HEK293 (cell line): ENCODE measurements around the gene MED17.

Experiments
- ATF2 ChIP-seq: fragments of 450-650 bp; formaldehyde crosslinking; IDR thresholded peaks from 2 replicates; pipeline ENCODE4 v1.5.1; 2016; ENCODE audit warnings: missing biosample characterization, missing genetic modification characterization, low read depth
- GLI4 ChIP-seq: fragments of 450-650 bp; formaldehyde crosslinking; IDR thresholded peaks from 2 replicates; pipeline ENCODE4 v1.5.1; 2016; ENCODE audit warnings: missing biosample characterization, missing genetic modification characterization
- GLIS1 ChIP-seq: fragments of 450-650 bp; formaldehyde crosslinking; IDR thresholded peaks from 2 replicates; pipeline ENCODE4 v1.5.1; 2016; ENCODE audit warnings: missing biosample characterization, missing genetic modification characterization
- KLF10 ChIP-seq: fragments of 450-650 bp; IDR thresholded peaks from 2 replicates; pipeline ENCODE4 v1.5.1; 2018; ENCODE audit warnings: missing biosample characterization, mild to moderate bottlenecking, missing genetic modification characterization
- PBX3 ChIP-seq: sonication (generic); formaldehyde crosslinking; IDR thresholded peaks from 2 replicates; pipeline ENCODE4 v1.8.1; 2022; ENCODE audit warnings: mild to moderate bottlenecking, moderate library complexity, missing genetic modification reagents
- REPIN1 ChIP-seq: fragments of 450-650 bp; formaldehyde crosslinking; IDR thresholded peaks from 2 replicates; pipeline ENCODE4 v1.5.1; 2017; ENCODE audit warnings: missing biosample characterization, missing genetic modification characterization, low read depth
- SCRT1 ChIP-seq: fragments of 450-650 bp; formaldehyde crosslinking; IDR thresholded peaks from 2 replicates; pipeline ENCODE4 v1.5.1; 2016; ENCODE audit warnings: missing biosample characterization, missing genetic modification characterization, borderline replicate concordance
- SP2 ChIP-seq: fragments of 450-650 bp; formaldehyde crosslinking; IDR thresholded peaks from 2 replicates; pipeline ENCODE4 v1.5.1; 2016; ENCODE audit warnings: missing biosample characterization, missing genetic modification characterization
- ZBTB10 ChIP-seq: fragments of 450-650 bp; formaldehyde crosslinking; IDR thresholded peaks from 2 replicates; pipeline ENCODE4 v1.5.1; 2016; ENCODE audit warnings: missing biosample characterization, missing genetic modification characterization
- ZBTB17 ChIP-seq: fragments of 450-650 bp; formaldehyde crosslinking; IDR thresholded peaks from 2 replicates; pipeline ENCODE4 v1.5.1; 2016; ENCODE audit warnings: missing biosample characterization, missing genetic modification characterization
- ZBTB49 ChIP-seq: fragments of 450-650 bp; formaldehyde crosslinking; IDR thresholded peaks from 2 replicates; pipeline ENCODE4 v1.5.1; 2016; ENCODE audit warnings: missing biosample characterization, missing genetic modification characterization, low read depth
- ZBTB8A ChIP-seq: fragments of 450-650 bp; formaldehyde crosslinking; IDR thresholded peaks from 2 replicates; pipeline ENCODE4 v1.5.1; 2016; ENCODE audit warnings: missing biosample characterization, missing genetic modification characterization
- ZFP37 ChIP-seq: fragments of 450-650 bp; formaldehyde crosslinking; IDR thresholded peaks from 2 replicates; pipeline ENCODE4 v1.5.1; 2016; ENCODE audit warnings: missing biosample characterization, missing genetic modification characterization
- ZNF132 ChIP-seq: fragments of 450-650 bp; formaldehyde crosslinking; IDR thresholded peaks from 2 replicates; pipeline ENCODE4 v1.5.1; 2017; ENCODE audit warnings: missing biosample characterization, missing genetic modification characterization, borderline replicate concordance
- ZNF16 ChIP-seq: fragments of 450-650 bp; formaldehyde crosslinking; IDR thresholded peaks from 2 replicates; pipeline ENCODE4 v1.5.1; 2016; ENCODE audit warnings: low read depth, missing biosample characterization, missing genetic modification characterization
- ZNF18 ChIP-seq: fragments of 450-650 bp; formaldehyde crosslinking; IDR thresholded peaks from 2 replicates; pipeline ENCODE4 v1.5.1; 2016; ENCODE audit warnings: missing biosample characterization, missing genetic modification characterization
- ZNF221 ChIP-seq: fragments of 450-650 bp; formaldehyde crosslinking; IDR thresholded peaks from 2 replicates; pipeline ENCODE4 v1.5.1; 2017; ENCODE audit warnings: missing biosample characterization, missing genetic modification characterization, borderline replicate concordance
- ZNF223 ChIP-seq: fragments of 450-650 bp; formaldehyde crosslinking; IDR thresholded peaks from 2 replicates; pipeline ENCODE4 v1.5.1; 2016; ENCODE audit warnings: missing biosample characterization, missing genetic modification characterization
- ZNF341 ChIP-seq: fragments of 450-650 bp; formaldehyde crosslinking; IDR thresholded peaks from 2 replicates; pipeline ENCODE4; 2016; ENCODE audit warnings: low read depth, missing biosample characterization, missing genetic modification characterization
- ZNF560 ChIP-seq: fragments of 450-650 bp; formaldehyde crosslinking; IDR thresholded peaks from 2 replicates; pipeline ENCODE4 v1.5.1; 2017; ENCODE audit warnings: missing biosample characterization, missing genetic modification characterization, borderline replicate concordance
- ZNF580 ChIP-seq: fragments of 450-650 bp; formaldehyde crosslinking; IDR thresholded peaks from 2 replicates; pipeline ENCODE4 v1.5.1; 2016; ENCODE audit warnings: missing biosample characterization, missing genetic modification characterization
- ZNF596 ChIP-seq: fragments of 450-650 bp; IDR thresholded peaks from 2 replicates; pipeline ENCODE4 v1.5.0; 2018; ENCODE audit warnings: missing biosample characterization, mild to moderate bottlenecking, missing genetic modification characterization, moderate library complexity
- ZNF610 ChIP-seq: fragments of 450-650 bp; formaldehyde crosslinking; IDR thresholded peaks from 2 replicates; pipeline ENCODE4 v1.5.1; 2016; ENCODE audit warnings: missing biosample characterization, missing genetic modification characterization, borderline replicate concordance
- ZNF623 ChIP-seq: fragments of 450-650 bp; formaldehyde crosslinking; IDR thresholded peaks from 2 replicates; pipeline ENCODE4 v1.5.1; 2016; ENCODE audit warnings: missing biosample characterization, missing genetic modification characterization
- ZNF785 ChIP-seq: fragments of 450-650 bp; formaldehyde crosslinking; IDR thresholded peaks from 2 replicates; pipeline ENCODE4 v1.5.1; 2016; ENCODE audit warnings: missing biosample characterization, missing genetic modification characterization
- ZNF830 ChIP-seq: fragments of 450-650 bp; IDR thresholded peaks from 2 replicates; pipeline ENCODE4 v1.5.0; 2018; ENCODE audit warnings: missing biosample characterization, missing genetic modification characterization, low read depth, mild to moderate bottlenecking, moderate library complexity
- ZSCAN23 ChIP-seq: fragments of 450-650 bp; formaldehyde crosslinking; IDR thresholded peaks from 2 replicates; pipeline ENCODE4 v1.5.1; 2016; ENCODE audit warnings: missing biosample characterization, missing genetic modification characterization
- ZSCAN5A ChIP-seq: fragments of 450-650 bp; formaldehyde crosslinking; IDR thresholded peaks from 2 replicates; pipeline ENCODE4 v1.5.1; 2016; ENCODE audit warnings: missing biosample characterization, missing genetic modification characterization

The MED17 gene

GRCh38 chr11:93741094-93741881, 42.8 kb upstream of the MED17 start, which contains the start of the genes C11orf54 and TAF1D (continued):
- TF ChIP-seq ZBTB49 (tag by site-specific recombination) (no peak), ZNF580 (tag by site-specific recombination) (peak; percentile 7; the same call in 1 of the 2 replicates), SCRT1 (no peak), SP2 (tag by site-specific recombination) (peak; percentile 67), ZBTB8A (tag by site-specific recombination) (peak; percentile 48; the same call in 1 of the 2 replicates), ZNF830 (no peak), ZNF623 (peak; percentile 29; the same call in 1 of the 2 replicates), ZNF341 (tag by site-specific recombination) (peak; percentile 93), GLI4 (tag by site-specific recombination) (peak; percentile 62; the same call in 1 of the 2 replicates), ZSCAN5A (0 out of 2 replicates have a peak, but pooled peaks have one; percentile 52), ZFP37 (peak; percentile 51; the same call in 1 of the 2 replicates), PBX3 (peak; percentile 18; the same call in 1 of the 2 replicates), ZBTB17 (tag by site-specific recombination) (0 out of 2 replicates have a peak, but pooled peaks have one; percentile 22), ZNF223 (tag by site-specific recombination) (no peak), ZNF132 (tag by site-specific recombination) (no peak), ZNF785 (no peak), ZNF610 (no peak), ZNF596 (tag by site-specific recombination) (no peak), ZBTB10 (tag by site-specific recombination) (no peak), ZNF16 (tag by site-specific recombination) (no peak), REPIN1 (peak; percentile 60; the same call in 1 of the 2 replicates), ZNF560 (tag by site-specific recombination) (no peak), ZSCAN23 (tag by site-specific recombination) (no peak), ZNF18 (peak; percentile 24; the same call in 1 of the 2 replicates), ZNF221 (tag by site-specific recombination) (no peak), KLF10 (tag by site-specific recombination) (no peak), GLIS1 (no peak), ATF2 (tag by site-specific recombination) (no peak)
